Measurements from ENCODE around the gene CCDC192.

CCDC192 gene

DNA sequence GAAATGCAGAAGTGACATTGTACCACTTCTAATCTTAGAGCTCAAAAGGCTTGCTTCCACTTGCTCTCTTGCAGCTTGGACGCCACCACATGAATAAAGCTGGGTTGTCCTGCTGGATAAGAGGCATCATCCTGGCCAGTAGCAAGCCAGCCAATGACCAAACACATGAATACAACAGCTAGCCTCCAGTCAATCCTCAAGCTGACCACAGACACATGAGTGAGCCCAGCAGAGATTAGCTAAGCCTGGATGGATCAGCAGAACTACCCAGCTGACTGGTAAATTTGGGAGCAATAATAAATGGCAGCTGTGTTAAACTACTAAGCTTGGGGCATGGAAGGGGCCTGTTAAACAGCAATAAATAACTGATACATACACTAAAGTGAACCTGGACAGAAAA, 259.3 kb downstream of the CCDC192 start:
- DNase-seq = no peak

DNA sequence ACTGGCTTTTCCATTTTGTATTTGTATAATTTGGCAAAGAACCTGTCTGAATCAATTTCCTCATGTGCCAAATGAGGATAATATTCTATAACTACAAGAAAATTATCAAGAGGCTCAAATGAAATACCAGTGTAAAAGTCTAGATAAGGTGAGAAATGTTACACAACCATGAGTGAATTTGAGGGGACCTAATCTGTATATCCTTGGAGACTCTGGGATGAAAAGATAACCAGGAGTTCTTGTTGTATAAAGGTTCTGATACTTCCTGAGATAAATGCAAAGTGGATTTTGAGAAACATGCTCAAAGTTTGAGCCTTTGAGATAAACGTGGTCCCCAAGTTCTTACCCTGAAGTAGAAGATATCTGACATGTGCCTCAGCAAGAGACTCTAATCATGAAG, 260.0 kb downstream of the CCDC192 start:
- DNase-seq = no peak

DNA sequence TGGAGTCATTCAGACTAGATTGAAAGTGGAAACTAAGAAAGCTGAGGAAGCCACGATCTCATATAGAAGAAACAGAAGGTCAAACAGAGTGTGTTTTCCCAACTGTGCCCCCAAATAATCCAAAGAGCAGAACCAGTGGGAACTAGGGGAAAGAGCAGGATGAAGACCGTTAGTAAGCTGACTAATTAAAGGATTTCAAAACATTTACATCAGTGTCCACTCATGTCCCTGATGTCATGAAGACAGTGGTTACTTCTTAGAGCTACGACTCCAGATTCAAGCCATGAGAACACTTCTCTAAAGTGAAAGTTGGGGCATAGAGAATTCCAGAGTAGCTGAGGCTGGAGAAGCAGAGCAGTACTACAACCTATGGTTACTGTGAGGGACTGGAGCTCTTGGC, 260.7 kb downstream of the CCDC192 start:
- no peak for DNase-seq

DNA sequence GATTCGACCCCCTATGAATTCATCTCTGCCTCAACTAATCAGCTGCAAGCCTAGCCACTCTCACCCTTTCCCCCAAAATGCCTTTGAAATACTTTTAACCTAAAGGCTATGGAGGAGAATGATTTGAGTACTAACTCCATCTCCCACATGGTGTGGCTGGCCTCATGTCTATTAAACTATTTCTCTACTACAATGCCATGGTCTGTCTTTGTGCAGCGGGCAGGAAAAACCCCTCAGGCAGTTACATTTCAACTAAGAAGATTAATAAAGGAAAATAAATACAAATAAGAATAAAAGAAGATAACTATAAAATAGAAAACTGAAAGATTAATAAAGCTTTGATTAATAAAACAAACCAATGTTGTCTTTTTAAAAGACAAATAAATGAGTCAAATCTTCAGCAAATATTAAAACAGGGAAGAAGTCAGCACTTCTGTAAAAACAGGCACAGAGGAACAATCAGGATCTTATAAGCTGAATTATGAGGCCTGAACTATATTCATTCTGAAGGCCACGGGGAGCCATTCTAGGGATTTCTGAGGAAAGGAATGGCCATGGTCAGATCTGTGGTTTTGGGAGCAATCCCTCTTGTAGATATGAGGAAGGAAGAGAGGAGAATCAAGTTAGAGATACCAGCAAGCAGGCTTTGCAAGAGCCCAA, 264.3 kb downstream of the CCDC192 start:
- no peak for DNase-seq

DNA sequence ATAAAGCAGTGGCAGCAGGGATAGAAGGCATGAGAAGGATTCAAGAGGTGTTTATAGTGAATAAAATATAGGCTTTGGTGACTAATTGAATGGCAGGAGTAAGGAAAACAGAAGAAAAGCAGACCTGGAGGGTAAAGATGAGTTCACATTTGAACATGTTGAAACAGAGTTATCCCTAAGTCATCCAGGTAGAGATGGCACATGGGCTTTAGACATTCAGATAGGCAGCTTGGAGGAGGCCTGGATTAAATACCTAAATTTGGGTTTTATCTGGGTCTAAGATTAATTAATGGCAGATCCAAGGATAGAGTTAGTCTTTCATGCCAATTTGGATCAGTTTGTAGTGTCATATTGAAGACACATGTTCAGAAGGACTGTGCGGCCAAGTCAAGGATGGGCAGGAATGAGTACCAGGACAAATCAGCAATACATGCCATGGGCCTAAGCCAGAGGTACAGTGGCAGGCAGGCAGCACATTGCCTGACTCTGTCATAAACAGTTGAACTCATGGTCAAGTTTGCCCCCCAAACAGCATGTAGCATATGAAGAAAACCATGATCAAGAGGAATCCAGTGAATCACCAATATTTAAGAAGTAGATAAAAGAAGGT, 264.9 kb downstream of the CCDC192 start:
- DNase-seq = no peak

DNA sequence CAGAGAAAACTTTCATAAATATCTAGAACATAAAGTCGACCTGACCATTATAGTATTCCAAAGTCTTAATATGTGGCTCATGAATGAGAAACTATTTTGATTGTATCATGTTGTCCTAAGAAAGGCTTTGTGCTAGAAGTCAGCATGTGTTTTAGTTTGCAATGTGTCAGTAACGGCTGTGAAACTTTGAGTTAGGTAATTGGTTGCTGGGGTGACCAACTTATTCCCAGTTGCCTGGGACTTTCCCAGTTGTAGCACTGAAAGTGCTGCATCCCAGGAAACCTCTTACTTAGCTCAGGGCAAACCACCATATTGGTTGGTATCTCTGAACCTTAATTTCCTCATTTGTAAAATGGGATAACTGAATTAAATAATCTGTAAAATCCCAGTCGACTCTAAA, 265.8 kb downstream of the CCDC192 start:
- DNase-seq = no peak

DNA sequence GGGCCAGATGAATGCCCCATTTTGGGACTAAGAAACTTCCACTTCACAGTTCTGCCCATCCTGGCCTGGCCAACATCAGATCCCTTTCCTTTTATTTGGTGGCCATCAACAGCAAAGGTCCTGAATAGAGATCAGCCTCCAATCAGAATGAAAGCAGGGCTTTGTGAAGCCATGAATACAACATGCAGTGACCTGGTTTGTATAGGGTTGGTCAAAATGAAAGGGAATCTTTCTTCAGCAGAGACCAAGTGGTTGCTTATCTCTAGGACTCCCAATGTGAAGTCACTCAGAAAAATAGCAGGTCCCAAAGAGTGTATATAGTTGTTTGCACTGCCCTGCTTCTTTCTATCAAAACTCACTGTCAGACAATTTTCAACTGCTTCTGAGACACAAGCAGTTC, 266.5 kb downstream of the CCDC192 start:
- no peak for DNase-seq

DNA sequence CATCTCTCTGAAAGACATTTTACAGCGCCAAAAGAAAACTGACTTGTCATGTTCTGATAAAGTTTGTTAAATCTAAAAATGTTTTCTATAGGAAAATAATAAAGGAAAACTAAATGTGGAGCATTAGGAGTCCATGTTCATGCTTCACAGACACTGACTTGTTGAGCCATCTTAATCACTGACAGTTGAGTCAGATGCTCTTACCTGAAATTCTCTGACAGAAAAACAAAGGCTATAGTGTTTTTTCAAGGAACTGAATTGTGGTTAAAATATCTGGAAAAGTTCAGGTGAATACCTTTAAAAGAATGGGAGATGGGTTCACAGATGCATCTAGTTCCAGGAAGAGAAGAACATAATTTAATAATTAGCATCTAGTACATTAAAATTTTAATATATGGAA, 266.9 kb downstream of the CCDC192 start:
- DNase-seq = no peak

DNA sequence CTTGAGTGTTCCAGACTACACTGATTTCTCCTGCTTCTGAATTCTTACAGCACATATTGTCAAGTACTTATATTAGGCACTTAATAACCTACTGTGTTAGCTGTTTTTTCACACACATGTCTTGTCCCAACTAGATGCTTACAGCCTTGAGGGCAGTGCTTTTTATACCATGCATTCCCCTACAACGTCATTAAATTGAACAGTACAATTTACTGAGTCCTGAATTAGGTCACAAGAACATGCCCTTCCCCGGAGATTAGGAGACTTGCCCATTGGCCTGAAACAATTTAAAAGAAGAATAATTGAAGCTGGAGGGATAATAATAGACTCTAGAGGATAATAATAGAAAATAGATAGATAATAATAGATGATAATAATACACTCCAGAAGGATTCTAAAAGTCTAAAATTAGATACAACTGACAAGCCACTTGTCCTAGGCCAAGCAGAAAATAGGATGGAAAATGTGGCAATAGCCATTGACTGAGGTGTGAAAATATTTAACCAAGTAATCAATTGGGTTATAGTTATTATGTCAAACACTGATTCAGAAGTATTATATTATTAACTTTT, 267.7 kb downstream of the CCDC192 start:
- DNase-seq = no peak

DNA sequence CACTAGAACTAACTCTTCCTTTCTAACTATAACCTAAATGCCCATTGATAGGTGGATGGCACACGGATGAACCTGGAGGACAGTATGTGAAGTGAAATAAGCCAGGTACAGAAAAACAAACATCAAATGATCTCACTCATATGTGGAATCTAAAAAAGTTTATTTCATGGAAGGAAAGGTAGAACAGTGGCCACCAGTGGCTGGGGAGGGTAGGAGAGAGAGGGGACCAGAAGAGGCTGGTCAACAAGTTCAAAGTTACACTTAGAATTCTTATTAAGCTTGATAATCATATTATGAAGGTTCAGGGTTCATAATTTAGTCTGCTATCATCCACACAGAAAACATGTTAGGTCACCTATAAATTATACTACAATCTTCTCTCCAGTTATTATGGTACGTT, 272.8 kb downstream of the CCDC192 start:
- DNase-seq = no peak

DNA sequence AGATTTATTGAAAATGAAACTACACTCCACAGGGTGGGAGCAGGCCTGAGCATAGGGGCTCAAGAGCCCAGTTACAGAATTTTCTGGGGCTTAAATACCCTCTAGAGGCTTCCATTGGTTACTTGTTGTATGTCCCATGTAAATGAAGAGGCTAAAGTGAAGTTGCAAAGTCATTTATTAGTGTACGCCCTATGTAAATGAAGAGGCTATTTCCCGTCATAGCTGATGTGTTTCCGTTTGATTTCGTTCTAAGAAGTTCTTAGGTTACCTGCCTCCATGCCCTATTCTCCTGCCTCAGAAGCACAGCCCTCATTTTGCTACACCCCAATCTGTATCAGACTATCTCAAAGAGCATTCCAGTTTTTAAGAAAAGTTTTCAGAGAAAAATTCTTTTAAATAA, 273.3 kb downstream of the CCDC192 start:
- DNase-seq = no peak

DNA sequence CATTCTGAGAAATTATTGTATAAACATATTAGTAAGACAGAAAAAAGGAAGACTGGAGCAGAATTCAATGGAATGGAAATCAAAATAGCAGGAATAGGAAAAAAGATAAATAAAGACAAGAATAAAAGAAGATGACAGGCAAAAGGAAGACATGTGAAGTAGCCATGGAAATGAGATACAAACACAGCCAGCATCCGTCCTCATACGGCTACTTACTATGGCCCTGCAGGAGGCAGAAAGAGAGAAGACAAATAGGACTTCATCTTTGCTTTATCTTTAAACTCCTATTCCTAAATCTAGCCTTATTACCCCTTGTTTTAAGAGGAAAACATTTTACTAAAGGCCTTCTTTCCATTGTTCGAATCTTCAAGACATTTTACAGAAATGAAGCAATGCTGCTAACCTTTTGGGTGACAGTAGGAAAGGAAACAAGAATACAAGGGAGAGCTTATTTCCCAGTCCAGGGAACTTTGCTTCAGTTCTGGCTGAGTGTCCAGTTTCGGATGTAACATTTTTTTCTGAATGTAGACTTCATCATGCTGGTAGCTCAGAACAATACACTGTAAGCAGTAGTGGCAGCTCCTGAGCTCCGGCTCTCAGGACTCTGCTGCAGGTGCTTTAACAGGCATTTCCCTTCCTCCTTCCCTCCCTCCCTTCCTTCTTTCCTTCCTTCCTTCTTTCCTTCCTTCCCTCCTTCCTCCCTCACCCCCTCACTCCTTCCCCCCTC, 274.0 kb downstream of the CCDC192 start:
- no peak for DNase-seq

DNA sequence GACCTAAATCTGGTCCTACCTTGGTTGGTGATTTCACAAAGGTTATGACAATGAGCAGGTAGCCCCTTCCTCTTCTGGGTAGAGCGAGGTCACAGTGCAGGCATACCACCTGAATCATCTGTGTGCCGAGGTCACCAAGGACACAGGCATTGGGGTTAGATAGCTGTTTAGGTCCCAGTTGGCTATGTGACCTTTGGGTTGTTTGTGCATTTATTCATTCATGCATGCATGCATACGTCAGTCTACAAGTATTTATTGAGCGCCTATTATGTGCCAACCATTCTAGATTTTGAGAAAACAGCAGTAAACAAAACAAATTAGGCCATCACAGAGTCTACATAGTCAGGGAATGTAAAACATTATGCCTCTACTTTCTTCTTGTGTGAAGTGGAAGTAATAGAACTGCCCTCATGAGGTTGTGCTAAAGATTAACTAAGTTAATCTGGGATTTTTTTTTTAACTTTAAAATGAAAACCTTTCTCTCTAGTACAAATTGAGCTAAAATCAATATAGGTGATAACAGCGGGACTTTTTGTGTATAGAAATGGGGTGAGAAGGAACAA, 275.6 kb downstream of the CCDC192 start:
- DNase-seq = no peak

DNA sequence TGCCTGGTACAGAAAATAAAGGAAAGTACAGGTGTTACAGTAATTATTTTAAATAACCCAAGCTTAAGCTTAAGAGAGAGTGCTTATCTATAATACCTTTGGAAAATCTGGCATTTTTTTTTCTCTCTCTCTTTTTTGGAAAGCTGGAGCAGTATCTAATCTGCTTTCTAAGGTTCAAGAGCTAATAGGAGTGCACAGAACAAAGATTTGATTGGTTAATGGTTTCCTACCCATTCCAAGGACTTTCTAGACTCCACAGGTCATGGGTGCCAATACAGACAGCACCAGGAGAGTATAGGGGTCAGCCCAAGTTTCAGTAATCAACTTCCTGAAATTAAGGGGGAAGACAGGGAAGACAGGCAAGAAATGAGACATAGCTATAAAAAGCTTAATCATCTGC, 276.3 kb downstream of the CCDC192 start:
- DNase-seq = no peak

DNA sequence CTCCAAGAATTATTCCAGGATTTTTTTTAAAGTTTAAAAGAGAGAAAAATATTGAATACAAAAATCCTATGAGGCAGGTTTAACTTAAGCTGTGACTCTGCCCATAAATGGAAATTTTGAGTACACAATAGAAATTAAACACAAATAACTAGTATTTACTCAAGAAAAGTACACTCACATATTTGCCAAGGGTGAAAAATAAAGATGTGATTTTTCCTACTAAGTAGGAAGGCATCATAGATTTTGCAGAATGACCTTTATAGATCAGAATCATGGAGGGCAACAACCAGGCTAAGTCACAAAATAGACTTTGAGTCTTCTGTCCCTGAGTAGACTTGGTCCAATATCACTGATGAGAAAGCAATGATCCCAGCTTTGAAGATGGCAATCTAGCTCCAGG, 277.7 kb downstream of the CCDC192 start:
- no peak for DNase-seq

DNA sequence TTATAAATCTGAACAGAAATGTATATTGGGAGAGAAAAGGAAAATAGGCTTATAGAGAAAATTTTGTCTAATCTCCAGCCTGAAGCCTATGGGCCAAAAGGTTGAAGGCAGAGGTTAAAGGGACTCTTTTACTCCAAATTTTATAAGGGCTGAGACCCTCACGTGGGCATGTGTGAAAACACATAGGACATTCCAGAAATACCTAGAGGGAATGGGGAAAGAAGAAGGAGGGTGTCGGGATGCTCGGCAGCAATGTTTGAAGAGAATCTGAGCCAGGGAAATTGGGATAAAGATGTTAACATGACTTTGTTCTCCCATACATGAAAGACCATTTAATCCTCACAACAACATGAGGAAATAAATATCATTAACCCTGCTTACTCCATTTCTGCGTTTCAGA, 278.3 kb downstream of the CCDC192 start:
- DNase-seq = no peak

DNA sequence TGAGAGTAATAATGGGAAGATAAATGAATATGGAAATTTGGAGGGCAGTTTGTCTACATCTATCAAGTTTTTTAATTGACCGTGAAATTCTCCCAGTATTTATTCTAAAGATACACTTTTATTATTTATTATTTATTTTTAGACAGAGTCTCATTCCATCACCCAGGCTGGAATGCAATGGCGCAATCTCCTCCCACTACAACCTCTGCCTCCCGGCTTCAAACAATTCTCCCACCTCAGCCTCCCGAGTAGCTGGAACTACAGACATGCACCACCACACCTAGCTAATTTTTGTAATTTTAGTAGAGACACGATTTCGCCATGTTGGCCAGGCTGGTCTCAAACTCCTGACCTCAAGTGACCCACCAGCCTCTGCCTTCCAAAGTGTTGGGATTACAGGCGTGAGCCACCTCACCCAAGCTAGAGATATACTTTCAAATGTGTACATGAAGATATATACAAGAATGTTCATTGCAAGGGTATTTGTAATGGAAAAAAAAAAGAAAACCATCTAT, 282.7 kb downstream of the CCDC192 start:
- DNase-seq = no peak

DNA sequence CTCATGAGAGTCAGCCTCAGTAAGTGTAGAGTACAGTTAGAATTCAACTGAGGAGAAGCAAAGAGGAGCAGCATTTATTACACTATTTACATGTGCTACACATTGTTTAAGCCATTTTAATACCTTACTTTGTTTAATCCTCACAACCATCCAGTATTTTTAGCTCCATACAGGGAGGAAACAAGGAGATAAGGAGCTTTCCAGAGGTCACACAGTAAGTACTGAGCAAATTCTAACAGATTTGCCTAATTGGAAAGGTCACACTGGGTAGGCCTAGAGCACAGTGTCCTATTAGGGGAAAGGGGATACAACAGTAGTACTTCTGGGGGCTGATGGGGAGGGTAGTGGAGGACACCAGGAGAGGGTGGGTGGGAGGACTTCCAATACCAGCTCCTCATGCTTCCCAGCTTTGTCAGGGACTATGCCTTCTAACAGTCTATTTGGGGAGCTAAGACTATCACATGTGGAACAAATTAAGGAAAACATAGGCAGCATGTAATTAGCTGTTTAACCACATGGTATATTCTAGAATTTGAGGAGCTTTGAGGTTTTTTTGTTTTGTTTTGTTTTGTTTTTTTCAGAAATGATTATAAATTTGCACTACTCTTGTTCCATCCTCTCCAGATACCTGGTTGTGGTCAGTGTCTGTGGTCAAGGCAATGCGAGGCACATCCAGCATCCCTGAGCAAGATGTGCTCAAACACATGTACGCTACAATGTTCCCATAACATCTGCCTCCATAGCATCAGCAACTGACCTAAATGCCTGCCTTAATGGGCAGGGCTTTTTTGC, 284.4 kb downstream of the CCDC192 start:
- no peak for DNase-seq

DNA sequence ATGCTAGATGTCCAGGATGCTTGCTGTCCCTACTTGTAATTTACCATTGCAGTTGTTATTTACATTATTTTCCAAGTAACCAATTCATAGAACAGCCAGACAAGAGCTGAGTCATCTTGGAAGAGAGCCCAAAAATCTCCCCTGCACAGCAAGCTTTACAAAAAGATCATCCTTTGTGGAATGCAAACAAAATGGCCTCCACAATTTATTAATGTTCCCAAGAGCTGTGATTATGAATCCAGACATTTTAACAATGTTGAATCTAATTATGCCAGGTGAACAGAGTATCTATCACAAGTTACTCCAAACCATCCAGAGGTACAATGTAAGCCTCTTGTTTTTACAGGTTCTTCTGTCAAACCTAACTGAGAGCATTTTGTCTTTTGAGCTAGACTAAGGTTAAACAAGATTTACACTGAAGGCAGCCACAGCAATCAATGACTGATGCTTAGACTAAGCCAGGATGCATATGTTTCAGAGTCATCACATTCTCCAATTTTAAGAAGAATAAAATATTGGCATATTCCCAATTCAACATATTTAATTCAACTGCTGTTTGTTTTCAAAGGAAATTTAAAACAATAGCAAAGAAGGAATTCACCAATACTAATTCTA, 285.1 kb downstream of the CCDC192 start:
- DNase-seq = no peak

All from midbrain (tissue), 1 donor.